Progenitor cell of endocrine pancreas (in vitro differentiated cells): Measurements from ENCODE around the gene CTNNA3. TPM values are rescaled to one million over a fixed set of nuclear protein-coding genes. Genes with fewer than 3 reads are reported as not detected.

Source experiments
- DNase-seq: peaks from one replicate; pipeline ENCODE4 v3.0.0; 2021; ENCODE audit warnings: low spot score; ENCODE audit not compliant: unreplicated experiment
- H3K27ac Mint-ChIP-seq: 2 replicates; pipeline ENCODE4 v1.8.0; 2021; ENCODE audit warnings: mild to moderate bottlenecking, moderate library complexity, mixed read lengths
- H3K27me3 Mint-ChIP-seq: 2 replicates; pipeline ENCODE4 v1.8.0; 2021; ENCODE audit warnings: mixed read lengths
- H3K36me3 Mint-ChIP-seq: 2 replicates; pipeline ENCODE4 v1.8.0; 2022; ENCODE audit warnings: mixed read lengths; ENCODE audit not compliant: insufficient read depth
- H3K4me1 Mint-ChIP-seq: 2 replicates; pipeline ENCODE4 v1.8.0; 2021; ENCODE audit warnings: low read depth, mixed read lengths
- H3K4me3 Mint-ChIP-seq: 2 replicates; pipeline ENCODE4 v1.8.0; 2021; ENCODE audit warnings: low read depth, mild to moderate bottlenecking, moderate library complexity, mixed read lengths
- H3K9me3 Mint-ChIP-seq: 2 replicates; pipeline ENCODE4 v1.8.0; 2021; ENCODE audit warnings: low read depth, mixed read lengths
- total RNA-seq: library from RNA; stranded (reverse); gene quantifications from 2 replicates; pipeline ENCODE4 v1.2.1, GENCODE V29; 2021
- TF ChIP-seq, protein P1 (sequence below): fragments of 200-600 bp; sonication (generic); IDR thresholded peaks from one replicate; pipeline ENCODE4 v1.5.0; 2021; ENCODE audit warnings: antibody characterized with exemption, mild to moderate bottlenecking; ENCODE audit not compliant: unreplicated experiment

Gene CTNNA3
- total RNA-seq, 1 donor from 2014 or later, result 1.7 TPM

DNA sequence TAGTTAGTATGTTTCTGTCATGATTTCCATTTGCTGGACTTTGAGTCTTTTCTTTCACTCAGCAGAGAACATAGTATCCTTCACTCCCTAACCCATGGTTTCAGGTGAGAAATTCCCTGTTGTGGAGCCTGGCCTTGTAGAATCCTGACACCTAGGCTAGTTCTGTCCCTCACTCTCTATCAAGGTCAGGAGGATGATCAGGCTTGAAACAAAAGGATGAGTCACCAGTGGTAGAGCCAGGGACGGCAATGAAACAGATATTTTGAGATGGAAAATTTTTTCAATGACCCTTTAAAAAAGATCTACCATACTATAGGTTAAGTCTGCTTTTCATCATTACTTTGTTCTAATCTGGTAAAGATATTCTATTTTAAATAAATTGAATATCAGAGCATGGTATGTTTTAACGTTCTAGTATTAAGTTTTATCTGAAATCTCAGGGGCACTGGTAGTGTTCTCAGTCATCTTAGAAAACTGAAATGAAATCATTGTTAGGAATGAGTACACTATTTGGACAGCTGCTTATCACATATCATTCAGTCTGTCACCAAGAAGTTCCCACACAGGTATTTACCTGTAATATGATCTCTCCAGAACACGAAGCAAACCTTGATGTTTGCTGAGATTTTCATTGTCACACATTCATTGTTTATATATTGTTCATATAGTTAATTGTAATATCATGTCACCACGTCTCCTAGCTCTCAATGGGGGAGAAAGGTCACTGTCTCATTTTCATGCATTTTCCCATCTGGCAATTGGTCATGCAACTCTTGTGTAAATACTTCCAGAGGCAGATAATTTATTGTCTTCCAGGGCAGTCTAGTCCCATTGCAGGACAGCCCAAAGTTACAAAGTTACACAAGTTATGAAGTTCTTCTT is 1070.0 kb downstream of the CTNNA3 start:
- Mint-ChIP-seq H3K9me3 (no peaks in the 10 kb centered on the region), H3K27ac (no peak overlapping the region), H3K27me3 (no peaks in the 10 kb centered on the region), H3K4me1 (peaks cover 4% of the 10 kb centered on the region), H3K36me3 (no peaks in the 10 kb centered on the region), H3K4me3 (no peak overlapping the region)
- TF ChIP-seq, protein P1, sequence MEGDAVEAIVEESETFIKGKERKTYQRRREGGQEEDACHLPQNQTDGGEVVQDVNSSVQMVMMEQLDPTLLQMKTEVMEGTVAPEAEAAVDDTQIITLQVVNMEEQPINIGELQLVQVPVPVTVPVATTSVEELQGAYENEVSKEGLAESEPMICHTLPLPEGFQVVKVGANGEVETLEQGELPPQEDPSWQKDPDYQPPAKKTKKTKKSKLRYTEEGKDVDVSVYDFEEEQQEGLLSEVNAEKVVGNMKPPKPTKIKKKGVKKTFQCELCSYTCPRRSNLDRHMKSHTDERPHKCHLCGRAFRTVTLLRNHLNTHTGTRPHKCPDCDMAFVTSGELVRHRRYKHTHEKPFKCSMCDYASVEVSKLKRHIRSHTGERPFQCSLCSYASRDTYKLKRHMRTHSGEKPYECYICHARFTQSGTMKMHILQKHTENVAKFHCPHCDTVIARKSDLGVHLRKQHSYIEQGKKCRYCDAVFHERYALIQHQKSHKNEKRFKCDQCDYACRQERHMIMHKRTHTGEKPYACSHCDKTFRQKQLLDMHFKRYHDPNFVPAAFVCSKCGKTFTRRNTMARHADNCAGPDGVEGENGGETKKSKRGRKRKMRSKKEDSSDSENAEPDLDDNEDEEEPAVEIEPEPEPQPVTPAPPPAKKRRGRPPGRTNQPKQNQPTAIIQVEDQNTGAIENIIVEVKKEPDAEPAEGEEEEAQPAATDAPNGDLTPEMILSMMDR, result no peak
- no peak for DNase-seq

DNA sequence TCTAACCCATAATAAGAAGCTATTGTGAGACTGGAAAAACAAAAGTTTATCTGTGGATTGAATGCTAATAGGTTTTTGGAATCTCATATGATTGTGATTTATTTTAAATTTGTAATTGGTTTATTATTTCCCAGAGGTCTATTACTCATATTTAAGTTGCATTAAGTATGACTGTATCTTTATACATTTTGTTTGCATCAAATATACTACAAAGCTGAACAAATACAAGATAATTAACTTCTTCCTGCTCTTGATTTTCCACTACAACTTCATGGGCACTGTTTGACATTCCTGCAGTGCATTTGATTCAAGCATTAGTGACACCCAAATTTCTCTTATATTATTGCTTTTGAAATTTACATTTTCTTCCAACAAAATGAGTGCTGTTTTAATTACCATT is 1073.9 kb downstream of the CTNNA3 start:
- peaks cover 4% of the 10 kb centered on the region for H3K4me1 Mint-ChIP-seq
- no peaks in the 10 kb centered on the region for H3K27me3 Mint-ChIP-seq
- no peaks in the 10 kb centered on the region for H3K9me3 Mint-ChIP-seq
- H3K27ac Mint-ChIP-seq, result no peak overlapping the region
- TF ChIP-seq, protein P1, result no peak
- H3K36me3 Mint-ChIP-seq, result no peaks in the 10 kb centered on the region
- no peak for DNase-seq
- no peak overlapping the region for H3K4me3 Mint-ChIP-seq

DNA sequence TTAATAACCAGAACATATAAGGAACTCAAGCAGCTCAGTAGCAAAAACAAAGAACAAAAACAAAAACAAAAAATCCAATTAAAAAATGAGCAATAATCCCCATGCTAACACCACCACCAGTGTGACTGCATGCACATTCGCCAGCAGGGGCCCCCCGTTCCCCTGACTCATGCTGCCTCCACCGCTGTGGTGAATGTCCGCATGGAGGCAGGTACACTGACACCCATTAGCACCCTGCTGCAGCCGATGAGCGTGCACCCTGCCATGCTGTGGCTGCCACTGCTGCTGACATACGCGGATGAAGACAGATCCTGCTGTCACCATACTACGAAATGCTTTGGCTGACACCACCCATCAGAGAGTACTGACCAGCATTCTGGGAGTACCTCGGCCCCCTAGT is 1091.8 kb downstream of the CTNNA3 start:
- no peak overlapping the region for H3K4me3 Mint-ChIP-seq
- no peaks in the 10 kb centered on the region for H3K4me1 Mint-ChIP-seq
- peaks cover 21% of the 10 kb centered on the region for H3K9me3 Mint-ChIP-seq
- H3K27ac Mint-ChIP-seq, result no peak overlapping the region
- no peak for DNase-seq
- no peaks in the 10 kb centered on the region for H3K27me3 Mint-ChIP-seq
- TF ChIP-seq, protein P1, result no peak
- no peaks in the 10 kb centered on the region for H3K36me3 Mint-ChIP-seq

DNA sequence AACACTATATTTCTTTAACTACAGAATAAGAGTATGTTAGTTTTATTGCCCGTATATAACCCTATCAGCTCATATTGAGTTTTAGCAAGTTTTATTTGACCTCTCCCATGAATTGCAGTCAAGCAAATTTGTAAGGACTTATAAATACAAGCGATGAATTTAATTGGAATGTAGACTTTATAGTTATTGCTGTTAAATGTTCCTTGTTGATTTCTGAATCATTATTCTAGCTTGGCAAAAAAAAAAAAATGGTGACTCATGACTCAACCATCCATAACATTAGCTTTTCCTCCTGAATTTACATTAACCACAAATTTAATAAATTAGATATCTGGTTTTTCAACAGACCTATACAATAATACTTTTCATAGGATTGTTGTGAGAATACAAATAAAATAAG is 1104.1 kb downstream of the CTNNA3 start:
- Mint-ChIP-seq H3K4me3 (no peak overlapping the region), H3K36me3 (no peaks in the 10 kb centered on the region), H3K4me1 (no peaks in the 10 kb centered on the region), H3K27me3 (no peaks in the 10 kb centered on the region), H3K27ac (no peak overlapping the region), H3K9me3 (peaks cover 4% of the 10 kb centered on the region)
- TF ChIP-seq, protein P1, result no peak
- no peak for DNase-seq

DNA sequence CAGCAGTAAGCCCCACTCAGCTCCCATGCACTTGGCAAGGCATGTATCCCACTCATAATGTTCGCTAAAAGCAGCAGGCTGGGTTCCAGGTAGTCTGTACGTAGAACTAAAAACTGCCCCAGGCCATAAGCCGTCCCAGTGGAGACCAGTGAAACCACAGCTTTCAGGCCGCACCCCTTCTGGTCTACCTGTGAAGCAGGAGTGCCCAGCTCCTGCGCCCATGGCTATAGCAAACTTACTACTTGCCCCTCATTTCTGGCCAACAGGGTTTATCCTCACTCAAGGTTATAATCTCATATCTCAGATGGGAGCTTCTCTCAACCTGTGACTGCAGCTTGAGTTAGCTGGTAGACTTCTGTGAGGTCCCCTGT is 1108.3 kb downstream of the CTNNA3 start:
- H3K4me3 Mint-ChIP-seq, result no peak overlapping the region
- TF ChIP-seq, protein P1, result no peak
- no peak for DNase-seq
- no peaks in the 10 kb centered on the region for H3K27me3 Mint-ChIP-seq
- H3K9me3 Mint-ChIP-seq, result peaks cover 3% of the 10 kb centered on the region
- no peaks in the 10 kb centered on the region for H3K36me3 Mint-ChIP-seq
- H3K27ac Mint-ChIP-seq, result no peak overlapping the region
- H3K4me1 Mint-ChIP-seq, result peaks cover 5% of the 10 kb centered on the region
